EL (cell line): Measurements from ENCODE around the gene ARHGEF12.
A peak's percentile ranks its signal among the peaks of the same experiment; 100 is the strongest.
"Not testable (repeated sequence)": the region's sequence is repeated elsewhere in the genome, so short reads cannot be mapped to it uniquely, and the experiment has no call there.

Source experiments
- DNase-seq: peaks from one replicate; pipeline ENCODE4 v3.0.0-alpha.2; 2016

ARHGEF12 gene

GRCh38 chr11:120501976-120502755 lies 166.0 kb downstream of the ARHGEF12 start:
- DNase-seq, result peak; percentile 10

GRCh38 chr11:120503529-120503928 lies 167.3 kb downstream of the ARHGEF12 start:
- not testable (repeated sequence) for DNase-seq

GRCh38 chr11:120505801-120506425 lies 169.7 kb downstream of the ARHGEF12 start:
- DNase-seq, result no peak

- DNase-seq, result no peak
Observed at GRCh38 chr11:120509346-120510053, 173.3 kb downstream of the ARHGEF12 start.

GRCh38 chr11:120510406-120511115 lies 174.3 kb downstream of the ARHGEF12 start:
- DNase-seq, result no peak

- DNase-seq, result peak; percentile 72
Observed at GRCh38 chr11:120511116-120511819, 175.1 kb downstream of the ARHGEF12 start, which contains the start of gene GRIK4. Gene GRIK4 (plus strand): TSS chr11:120511748. CDS start chr11:120660319, 148,571 bp downstream.

- no peak for DNase-seq
Observed at GRCh38 chr11:120511820-120512738, 175.9 kb downstream of the ARHGEF12 start.

GRCh38 chr11:120512739-120513435 lies 176.7 kb downstream of the ARHGEF12 start:
- no peak for DNase-seq

GRCh38 chr11:120513436-120514315 lies 177.5 kb downstream of the ARHGEF12 start:
- no peak for DNase-seq

- no peak for DNase-seq
Observed at GRCh38 chr11:120514541-120515121, 178.4 kb downstream of the ARHGEF12 start.

- DNase-seq, result no peak
Observed at GRCh38 chr11:120515186-120515723, 179.0 kb downstream of the ARHGEF12 start.

GRCh38 chr11:120516461-120517389 lies 180.5 kb downstream of the ARHGEF12 start:
- no peak for DNase-seq

GRCh38 chr11:120517390-120517761 lies 181.2 kb downstream of the ARHGEF12 start:
- DNase-seq, result peak; percentile 69

GRCh38 chr11:120517801-120518291 lies 181.6 kb downstream of the ARHGEF12 start:
- peak; percentile 18 for DNase-seq

GRCh38 chr11:120518356-120518755 lies 182.1 kb downstream of the ARHGEF12 start:
- no peak for DNase-seq

- DNase-seq, result no peak
Observed at GRCh38 chr11:120519474-120519873, 183.3 kb downstream of the ARHGEF12 start.

GRCh38 chr11:120520091-120520822 lies 184.0 kb downstream of the ARHGEF12 start:
- DNase-seq, result no peak
